Loucy (cell line): ENCODE measurements around the gene ARHGAP28.

Experiments used
- H2AFZ ChIP-seq: fragments of 200-600 bp; sonication (generic); 2 replicates; pipeline ENCODE4 v1.6.0; 2016; ENCODE audit warnings: antibody characterized with exemption, mild to moderate bottlenecking, low read length, moderate library complexity
- H3F3A ChIP-seq: fragments of 200-600 bp; 2 replicates; pipeline ENCODE4 v1.6.0; 2016; ENCODE audit warnings: antibody characterized with exemption, low read depth, mild to moderate bottlenecking
- H3K27me3 ChIP-seq: fragments of 200-600 bp; sonication (generic); 2 replicates; pipeline ENCODE4 v1.6.1; 2014; ENCODE audit warnings: low read length, mild to moderate bottlenecking; ENCODE audit not compliant: insufficient read depth, poor library complexity, severe bottlenecking
- H3K36me3 ChIP-seq: fragments of 200-600 bp; sonication (generic); 2 replicates; pipeline ENCODE4 v1.6.1; 2016; ENCODE audit warnings: low read length; ENCODE audit not compliant: insufficient read depth
- H3K4me1 ChIP-seq: fragments of 200-600 bp; sonication (generic); 2 replicates; pipeline ENCODE4 v1.5.1; 2014; ENCODE audit warnings: low read length, mild to moderate bottlenecking; ENCODE audit not compliant: insufficient read depth, poor library complexity, severe bottlenecking
- H3K4me2 ChIP-seq: fragments of 200-600 bp; sonication (generic); 2 replicates; pipeline ENCODE4 v1.6.0; 2014; ENCODE audit warnings: antibody characterized with exemption, low read length, low read depth, mild to moderate bottlenecking; ENCODE audit not compliant: poor library complexity, severe bottlenecking
- H3K4me3 ChIP-seq: fragments of 200-600 bp; sonication (generic); 2 replicates; pipeline ENCODE4 v1.5.1; 2014; ENCODE audit warnings: low read length, mild to moderate bottlenecking, mixed read lengths; ENCODE audit not compliant: poor library complexity, severe bottlenecking
- H3K79me2 ChIP-seq: fragments of 200-600 bp; sonication (generic); 2 replicates; pipeline ENCODE4 v1.6.1; 2014; ENCODE audit warnings: low read length; ENCODE audit not compliant: insufficient read depth
- H3K9ac ChIP-seq: fragments of 200-600 bp; sonication (generic); 2 replicates; pipeline ENCODE4 v1.6.0; 2014; ENCODE audit warnings: mild to moderate bottlenecking, low read depth, low read length, moderate library complexity; ENCODE audit not compliant: poor library complexity, severe bottlenecking
- H3K9me2 ChIP-seq: fragments of 200-600 bp; sonication (generic); replicated peaks from 2 replicates; pipeline ENCODE4 v1.6.1; 2016; ENCODE audit warnings: low read depth, low read length, mixed read lengths
- H3K9me3 ChIP-seq: fragments of 200-600 bp; sonication (generic); 2 replicates; pipeline ENCODE4 v1.6.1; 2014; ENCODE audit warnings: mild to moderate bottlenecking, antibody characterized with exemption, low read length, low read depth; ENCODE audit not compliant: insufficient read depth
- H4K20me1 ChIP-seq: fragments of 200-600 bp; sonication (generic); 2 replicates; pipeline ENCODE4 v1.6.0; 2014; ENCODE audit warnings: antibody characterized with exemption, low read length, mild to moderate bottlenecking; ENCODE audit not compliant: insufficient read depth, poor library complexity, severe bottlenecking
- CTCF ChIP-seq: fragments of 200-600 bp; sonication (generic); conservative IDR thresholded peaks from 2 replicates; pipeline ENCODE4 v1.5.1; 2014; ENCODE audit warnings: mild to moderate bottlenecking, antibody characterized with exemption, low read length
- EZH2phosphoT487 ChIP-seq: fragments of 200-600 bp; IDR thresholded peaks from 2 replicates; pipeline ENCODE4 v1.6.1; 2018; ENCODE audit warnings: antibody characterized with exemption, mild to moderate bottlenecking, moderate library complexity, borderline replicate concordance

ARHGAP28 gene

GRCh38 chr18:6718267-6718666 is 11.2 kb upstream of the ARHGAP28 start:
- H2AFZ ChIP-seq, result no peak overlapping the region
- TF ChIP-seq CTCF (no peak), EZH2phosphoT487 (no peak)

GRCh38 chr18:6719098-6719846 is 10.2 kb upstream of the ARHGAP28 start:
- Histone ChIP-seq H3K27me3 (no peaks in the 10 kb centered on the region), H3K36me3 (no peaks in the 10 kb centered on the region), H3K4me3 (no peak overlapping the region), H4K20me1 (no peaks in the 10 kb centered on the region), H3K9me2 (no peaks in the 10 kb centered on the region), H3F3A (no peaks in the 10 kb centered on the region), H3K9me3 (no peaks in the 10 kb centered on the region), H3K4me2 (no peak overlapping the region), H3K4me1 (no peaks in the 10 kb centered on the region), H3K9ac (no peak overlapping the region), H2AFZ (no peak overlapping the region), H3K79me2 (no peaks in the 10 kb centered on the region)
- TF ChIP-seq CTCF, result no peak
- TF ChIP-seq EZH2phosphoT487, result no peak

More at GRCh38 chr18:6718267-6718666, 11.2 kb upstream of the ARHGAP28 start:
- Histone ChIP-seq H3F3A (no peaks in the 10 kb centered on the region), H3K9me2 (no peaks in the 10 kb centered on the region), H3K4me1 (no peaks in the 10 kb centered on the region), H3K4me2 (no peak overlapping the region), H3K36me3 (no peaks in the 10 kb centered on the region), H4K20me1 (no peaks in the 10 kb centered on the region), H3K4me3 (no peak overlapping the region), H3K79me2 (no peaks in the 10 kb centered on the region), H3K9ac (no peak overlapping the region), H3K9me3 (no peaks in the 10 kb centered on the region), H3K27me3 (no peaks in the 10 kb centered on the region)

DNA sequence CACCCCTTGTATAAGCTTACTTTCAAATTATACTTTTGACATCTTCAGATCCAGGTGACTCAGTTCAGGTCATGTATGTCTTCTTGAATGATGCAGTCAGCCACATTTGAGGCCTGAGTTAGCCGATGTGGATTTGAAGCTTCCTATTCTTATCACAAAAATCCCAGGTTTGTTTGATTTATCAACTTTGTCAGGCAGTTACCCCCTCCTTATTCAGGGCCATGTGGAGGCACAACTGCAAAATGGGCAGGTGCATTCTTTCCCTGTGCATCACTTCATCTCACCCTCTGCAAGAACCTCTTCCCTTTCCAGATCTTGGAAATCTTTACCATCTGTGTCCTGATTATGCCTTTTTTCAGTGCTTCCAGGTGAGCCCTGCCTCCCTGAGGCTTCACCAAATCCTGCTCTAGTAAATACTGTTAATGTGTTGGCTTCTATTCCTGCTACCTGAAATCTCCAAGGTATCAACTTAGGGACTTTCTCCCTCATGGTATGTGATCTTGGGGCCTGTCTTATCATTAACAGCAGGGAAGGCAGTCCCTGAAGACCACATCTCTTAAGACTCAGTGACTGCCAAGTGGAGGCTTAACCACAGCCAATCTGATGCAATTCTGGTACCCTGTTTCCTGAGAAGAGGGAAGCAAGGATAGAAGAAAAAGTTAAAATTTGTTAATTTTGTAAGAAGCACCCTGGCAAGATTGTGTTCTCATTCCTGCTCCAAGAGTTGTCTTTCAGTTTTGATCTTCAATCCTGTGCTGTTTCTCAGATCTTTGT is 9.4 kb upstream of the ARHGAP28 start:
- TF ChIP-seq EZH2phosphoT487 (no peak), CTCF (no peak)
- Histone ChIP-seq H4K20me1 (no peaks in the 10 kb centered on the region), H2AFZ (no peak overlapping the region), H3K4me3 (no peak overlapping the region), H3K4me1 (no peaks in the 10 kb centered on the region), H3K79me2 (no peaks in the 10 kb centered on the region), H3K27me3 (no peaks in the 10 kb centered on the region), H3F3A (no peaks in the 10 kb centered on the region), H3K9me3 (no peaks in the 10 kb centered on the region), H3K9me2 (no peaks in the 10 kb centered on the region), H3K36me3 (no peaks in the 10 kb centered on the region), H3K9ac (no peak overlapping the region), H3K4me2 (no peak overlapping the region)
